ENCODE measurements around the gene LRRC4. TPM values are rescaled to one million over a fixed set of nuclear protein-coding genes. Genes with fewer than 3 reads are reported as not detected.

Gene LRRC4
- total and polyA plus RNA-seq, 10 donors, result 0.78 to 43.4 (median 15.8) TPM

GRCh38 chr7:128068785-128069184, 37.5 kb upstream of the LRRC4 start:
- no peaks in the 10 kb centered on the region for H3K9me3 ChIP-seq
- no peak for TF ChIP-seq POLR2A (IDR thresholded peaks at IDR 0.05)
- no peak for TF ChIP-seq POLR2AphosphoS5 (IDR thresholded peaks at IDR 0.05)
- TF ChIP-seq CTCF (IDR thresholded peaks at IDR 0.05 in 8 of 11, conservative IDR thresholded peaks at IDR 0.05 in 3 of 11), result no peak
- H3K36me3 ChIP-seq, result peaks cover 0 to 60% (median 2%) of the 10 kb centered on the region in 6 donors
- no peaks in the 10 kb centered on the region for H3K27me3 ChIP-seq (replicated peaks in 1 of 7)
- H3K4me1 ChIP-seq, result no peaks in the 10 kb centered on the region
- DNase-seq, result no peak
- WGBS, 5 donors, result 88 to 98% (median 96%) methylated on average over 8 of the region's 8 CpGs
- intact Hi-C loops (cut with DNase I; ENCODE audit: low total_unique reads), result no loop called here
- H3K27ac ChIP-seq, result no peak overlapping the region
- H3K4me3 ChIP-seq, result no peak overlapping the region

- no peaks in the 10 kb centered on the region for H3K9me3 ChIP-seq
- H3K27me3 ChIP-seq (replicated peaks in 1 of 7), result no peaks in the 10 kb centered on the region
- no peak overlapping the region for H3K4me3 ChIP-seq
- WGBS, 5 donors, result 79 to 86% (median 83%) methylated on average over 5 of the region's 5 CpGs
- peaks cover 0 to 60% (median 2%) of the 10 kb centered on the region in 6 donors for H3K36me3 ChIP-seq
- TF ChIP-seq CTCF (IDR thresholded peaks at IDR 0.05 in 8 of 11, conservative IDR thresholded peaks at IDR 0.05 in 3 of 11) (no peak), POLR2AphosphoS5 (IDR thresholded peaks at IDR 0.05) (no peak), POLR2A (IDR thresholded peaks at IDR 0.05) (no peak)
- no peaks in the 10 kb centered on the region for H3K4me1 ChIP-seq
- intact Hi-C loops (cut with DNase I; ENCODE audit: low total_unique reads), result no loop called here
- no peak for DNase-seq
- no peak overlapping the region for H3K27ac ChIP-seq
These were observed 36.7 kb upstream of the LRRC4 start for GRCh38 chr7:128067983-128068382.

GRCh38 chr7:128066858-128067257, 35.6 kb upstream of the LRRC4 start:
- no peak for DNase-seq
- TF ChIP-seq CTCF (IDR thresholded peaks at IDR 0.05 in 8 of 11, conservative IDR thresholded peaks at IDR 0.05 in 3 of 11) (no peak), POLR2A (IDR thresholded peaks at IDR 0.05) (no peak), POLR2AphosphoS5 (IDR thresholded peaks at IDR 0.05) (no peak)
- 66 to 96% (median 78%) methylated on average over 5 of the region's 5 CpGs for WGBS, 5 donors
- Histone ChIP-seq H3K27me3 (replicated peaks in 1 of 7) (no peaks in the 10 kb centered on the region), H3K4me3 (no peak overlapping the region), H3K4me1 (no peaks in the 10 kb centered on the region), H3K27ac (no peak overlapping the region), H3K9me3 (no peaks in the 10 kb centered on the region), H3K36me3 (peaks cover 0 to 54% (median 2%) of the 10 kb centered on the region in 6 donors)
- intact Hi-C loops (cut with DNase I; ENCODE audit: low total_unique reads), result no loop called here

- Histone ChIP-seq H3K27ac (no peak overlapping the region), H3K27me3 (replicated peaks in 1 of 7) (no peaks in the 10 kb centered on the region), H3K4me3 (no peak overlapping the region), H3K36me3 (peaks cover 0 to 49% (median 2%) of the 10 kb centered on the region in 6 donors), H3K9me3 (no peaks in the 10 kb centered on the region), H3K4me1 (no peaks in the 10 kb centered on the region)
- TF ChIP-seq POLR2AphosphoS5 (IDR thresholded peaks at IDR 0.05), result no peak
- no peak for TF ChIP-seq POLR2A (IDR thresholded peaks at IDR 0.05)
- no peak for TF ChIP-seq CTCF (IDR thresholded peaks at IDR 0.05 in 8 of 11, conservative IDR thresholded peaks at IDR 0.05 in 3 of 11)
- intact Hi-C loops (cut with DNase I; ENCODE audit: low total_unique reads), result no loop called here
- DNase-seq, result no peak
- 95 to 100% (median 97%) methylated on average over 8 to 10 of the region's 10 CpGs for WGBS, 5 donors
These were observed 35.2 kb upstream of the LRRC4 start for GRCh38 chr7:128066395-128066794.

All from spleen (tissue), 11 donors.